ENCODE results near the gene UGDH. TPM values are rescaled to one million over a fixed set of nuclear protein-coding genes. Genes with fewer than 3 reads are reported as not detected.

Gene UGDH
- total and polyA plus RNA-seq, 2 of the 8 experiments (the other 6 are each of a cell fraction or from before 2014, with no cell fraction given) = 32.0 to 128 TPM

- POLR2A ChIA-PET (ENCODE audit: partially characterized antibody) = interaction anchor here (0.6 to 1.5 kb wide), 4 partner anchors 9 to 205 kb away, joined by 3 read pairs; no protein-coding TSS in a partner anchor
- Histone ChIP-seq H3K9me3 (ENCODE audit: insufficient read depth in 2 of 2, low read depth in 1 of 2, low read length in 1 of 2) (no peaks in the 10 kb centered on the region), H3K14ac (ENCODE audit: insufficient read length) (no peak overlapping the region), H2BK15ac (ENCODE audit: low read length) (no peak overlapping the region), H3K79me2 (ENCODE audit: control insufficient read depth in 1 of 2, insufficient read depth in 2 of 2, low read length in 2 of 2) (no peaks in the 10 kb centered on the region), H3K23me2 (ENCODE audit: low read depth, low read length) (no peaks in the 10 kb centered on the region), H2BK12ac (ENCODE audit: low read depth, low read length) (no peak overlapping the region), H4K5ac (ENCODE audit: insufficient read length, low read depth, low read length) (no peak overlapping the region), H2AK5ac (ENCODE audit: low read depth, low read length) (no peak overlapping the region), H3K4me2 (ENCODE audit: insufficient read depth in 1 of 2, low read depth in 2 of 2, low read length in 2 of 2) (no peak overlapping the region), H2BK20ac (ENCODE audit: low read length) (no peak overlapping the region), H3K79me1 (ENCODE audit: low read depth, low read length) (no peaks in the 10 kb centered on the region), H3K4ac (replicated peaks; ENCODE audit: insufficient read length, low read depth, low read length) (no peak overlapping the region), H3K4me1 (replicated peaks in 1 of 4; ENCODE audit: control insufficient read depth in 3 of 4, insufficient read depth in 4 of 4, low read length in 3 of 4) (no peaks in the 10 kb centered on the region), H3K56ac (replicated peaks; ENCODE audit: insufficient read length, low read depth, low read length) (no peak overlapping the region), H3K36me3 (ENCODE audit: control insufficient read depth in 2 of 4, insufficient read depth in 4 of 4, low read length in 3 of 4) (peaks cover 30 to 89% (median 74%) of the 10 kb centered on the region in 4 experiments), H3K23ac (ENCODE audit: insufficient read length) (no peak overlapping the region), H3K18ac (ENCODE audit: extremely low read depth, low read length) (no peak overlapping the region), H3K9ac (replicated peaks in 1 of 4; ENCODE audit: extremely low read depth in 1 of 4, low read depth in 3 of 4, low read length in 3 of 4) (no peak overlapping the region), H4K91ac (replicated peaks; ENCODE audit: insufficient read length, low read length) (no peak overlapping the region), H2AFZ (ENCODE audit: low read length) (no peak overlapping the region), H3K27me3 (replicated peaks in 1 of 4; ENCODE audit: control insufficient read depth in 3 of 4, extremely low read depth in 1 of 4, insufficient read depth in 3 of 4, low read length in 3 of 4) (no peaks in the 10 kb centered on the region), H2BK120ac (replicated peaks; ENCODE audit: low read depth, low read length) (no peak overlapping the region), H4K8ac (ENCODE audit: extremely low read depth, insufficient read depth, low read length) (no peak overlapping the region), H4K20me1 (replicated peaks in 1 of 2; ENCODE audit: control insufficient read depth in 1 of 2, insufficient read depth in 2 of 2, low read length in 2 of 2) (no peaks in the 10 kb centered on the region), H3K27ac (ENCODE audit: low read depth, low read length) (no peak overlapping the region), H3K4me3 (ENCODE audit: extremely low read depth in 1 of 4, insufficient read depth in 2 of 4, low read depth in 3 of 4, low read length in 4 of 4) (no peak overlapping the region), H2BK5ac (ENCODE audit: low read depth, low read length) (no peak overlapping the region)
- TF ChIP-seq CBX5 (IDR thresholded peaks at IDR 0.05; ENCODE audit: low read depth, low read length) = no peak
- DNase-seq (ENCODE audit: low read depth in 1 of 2, low spot score in 2 of 2) = no peak
- WGBS, 2 experiments (ENCODE audit: extremely low coverage in 1 of 2, insufficient coverage in 1 of 2, insufficient read length in 1 of 2, insufficient replicate concordance in 2 of 2, low coverage in 1 of 2, low lambda C conversion rate in 2 of 2, missing lambda C conversion rate in 1 of 2) = 92% methylated on average over 1 of the region's 1 CpG; no CpG with 5 or more reads in 1 of the 2 experiments
- no peak for FAIRE-seq
- CTCF ChIA-PET (ENCODE audit: partially characterized antibody) = interaction anchor here (0.5 to 1.3 kb wide), 4 partner anchors 36 to 1219 kb away, joined by 3 to 6 read pairs (median 3); partner anchors contain the start of gene PDS5A
These were observed 21.7 kb downstream of the UGDH start for GRCh38 chr4:39505581-39505980.

All from H1 (cell line).